HG03097 (cell line): ENCODE results near the gene PTCHD1.

ENCODE experiments used
- ATAC-seq: cut with Tn5 transposase; IDR thresholded peaks from one replicate; pipeline ENCODE4 v1.9.1; 2021; ENCODE audit not compliant: unreplicated experiment, low FRiP score

PTCHD1 gene

DNA sequence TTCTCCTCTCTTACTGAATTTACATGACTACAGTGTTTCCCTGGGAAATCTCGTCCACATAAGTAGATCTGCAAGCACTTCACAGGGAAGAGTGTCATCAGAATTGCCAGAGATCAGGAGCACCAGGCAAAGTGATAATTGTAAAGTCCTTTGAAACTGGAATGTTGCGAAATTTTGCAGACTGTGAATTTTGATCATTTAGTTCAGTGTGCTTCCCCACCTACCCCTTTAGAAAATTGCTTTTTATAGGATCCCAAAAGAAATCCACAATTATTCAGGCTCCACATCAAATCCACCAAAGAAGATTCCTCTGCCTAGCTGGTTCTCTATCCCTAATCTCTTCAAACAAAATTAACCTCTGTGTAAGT, 10.2 kb downstream of the PTCHD1 start:
- no peak for ATAC-seq

DNA sequence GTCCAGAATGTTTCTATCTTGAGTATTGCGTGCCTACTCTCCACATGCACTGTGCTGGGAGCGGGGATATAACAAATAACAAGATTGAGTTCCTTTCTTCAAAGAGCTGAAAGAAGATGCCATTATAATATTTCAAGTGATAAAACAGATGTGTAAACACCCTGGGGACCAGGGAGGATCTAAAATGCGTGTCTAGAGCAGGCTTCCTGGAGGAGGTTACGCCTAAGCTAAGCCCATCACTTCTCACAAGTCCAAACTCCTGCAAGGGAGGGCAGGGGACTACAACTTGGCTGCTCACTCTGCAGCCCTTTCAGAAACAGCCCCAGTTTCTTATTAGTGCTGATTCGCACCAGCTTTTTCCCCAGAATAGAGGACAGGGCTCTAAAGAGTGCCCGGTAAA, 21.5 kb downstream of the PTCHD1 start:
- ATAC-seq = no peak

DNA sequence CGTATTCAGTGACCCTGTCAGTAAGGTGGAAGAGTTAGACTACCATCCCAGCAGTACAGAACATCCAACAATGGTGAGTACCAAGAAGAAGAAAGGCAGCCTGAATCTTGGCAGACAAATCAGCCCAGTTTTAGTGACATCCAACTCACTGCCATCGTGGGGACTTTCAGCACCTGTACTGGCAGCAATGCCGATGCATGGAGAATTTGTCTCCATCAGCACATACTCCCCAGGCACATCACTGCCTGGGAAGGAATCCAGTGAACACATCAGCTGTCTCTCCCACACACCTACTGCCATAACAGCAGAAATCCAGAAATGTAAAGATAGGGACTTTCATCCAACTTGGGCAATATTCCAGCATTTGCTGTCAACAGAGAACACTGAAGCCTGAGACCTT, 29.8 kb downstream of the PTCHD1 start:
- no peak for ATAC-seq

DNA sequence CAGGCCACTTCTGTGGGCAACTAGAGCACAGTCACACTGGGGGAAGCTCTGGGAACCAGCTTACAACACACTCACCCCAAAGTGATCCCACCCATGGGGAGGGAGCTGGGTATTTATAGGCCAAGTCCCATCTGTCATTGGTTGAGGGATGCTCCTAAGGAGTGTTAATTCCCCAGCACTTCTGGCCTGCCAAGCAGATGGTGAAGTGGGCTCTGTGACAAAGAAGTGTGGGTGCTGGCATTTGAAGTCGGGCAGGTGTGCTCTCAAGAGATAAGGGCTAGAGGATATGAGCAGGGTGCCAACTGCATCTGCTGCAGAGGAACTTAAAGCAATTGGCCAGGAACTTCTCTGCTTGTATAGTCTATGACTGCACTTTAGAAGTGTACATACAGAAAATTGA, 30.9 kb downstream of the PTCHD1 start:
- ATAC-seq = no peak

DNA sequence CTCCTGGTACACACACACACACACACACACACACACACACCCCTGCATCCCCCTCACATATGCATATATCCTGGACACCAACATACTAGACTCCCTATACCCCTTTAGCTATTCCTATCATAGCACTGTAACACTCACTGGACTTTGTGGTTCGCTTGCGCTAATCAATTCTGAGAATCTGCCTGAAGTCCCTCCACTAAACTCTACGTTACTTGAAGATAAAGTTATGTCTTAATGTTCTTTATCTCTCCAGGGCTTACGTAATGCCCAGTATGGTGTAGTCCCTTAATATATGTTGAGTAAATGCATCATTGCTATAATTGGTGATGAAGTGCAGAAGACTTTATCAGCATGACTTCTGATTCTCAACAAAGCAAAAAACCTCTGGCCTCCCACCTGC, 32.3 kb downstream of the PTCHD1 start:
- no peak for ATAC-seq

DNA sequence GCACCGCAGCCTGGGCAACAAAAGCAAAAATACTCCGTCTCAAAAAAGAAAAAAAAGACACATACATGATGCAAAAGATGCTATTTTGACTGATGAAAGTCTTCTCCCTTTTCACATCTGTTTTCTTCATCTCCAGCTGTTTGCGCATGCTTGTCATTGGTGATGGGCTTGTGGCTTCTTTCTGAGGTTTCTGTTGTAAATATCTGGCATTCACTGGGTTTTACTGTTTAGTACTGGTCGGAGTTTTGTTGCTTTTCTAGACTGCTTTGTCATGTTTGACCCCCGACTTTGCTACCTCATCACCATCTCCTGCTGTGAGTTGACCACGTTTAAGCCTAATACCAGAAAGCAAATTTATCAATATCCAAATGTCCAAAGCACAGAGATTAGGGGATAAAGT, 34.4 kb downstream of the PTCHD1 start:
- no peak for ATAC-seq

DNA sequence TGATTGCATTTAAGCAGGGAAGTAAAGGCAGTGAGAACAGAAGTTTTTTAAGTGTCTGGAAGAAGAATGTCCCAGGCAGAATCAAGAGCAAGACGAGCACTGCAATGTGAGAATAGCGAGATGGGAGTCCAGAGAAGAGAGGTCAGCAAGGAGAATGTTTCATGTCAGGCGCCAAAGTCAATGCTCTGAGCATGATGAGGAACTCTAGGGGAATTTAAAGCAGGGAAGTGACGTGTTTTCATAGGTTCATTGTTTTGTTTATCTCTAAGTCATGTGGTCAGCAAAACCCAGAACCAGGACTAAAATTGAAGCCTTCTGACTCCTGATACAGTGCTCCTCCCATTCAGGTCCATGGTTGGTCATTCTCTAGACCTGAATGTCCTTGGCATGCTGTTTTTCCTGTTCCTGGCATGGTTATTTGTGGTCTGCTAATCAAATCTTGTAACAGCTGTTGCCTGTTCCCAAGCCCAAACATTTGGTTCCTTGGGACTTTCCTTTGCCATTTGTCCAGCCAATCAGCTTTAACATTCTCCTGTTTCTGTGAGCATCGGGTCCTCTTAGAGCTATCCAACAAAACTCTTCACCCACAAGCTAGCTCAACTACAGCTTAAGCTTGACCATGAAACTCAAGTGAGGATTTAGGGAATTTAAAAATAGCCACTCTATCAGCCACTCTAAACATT, 37.7 kb downstream of the PTCHD1 start:
- no peak for ATAC-seq

DNA sequence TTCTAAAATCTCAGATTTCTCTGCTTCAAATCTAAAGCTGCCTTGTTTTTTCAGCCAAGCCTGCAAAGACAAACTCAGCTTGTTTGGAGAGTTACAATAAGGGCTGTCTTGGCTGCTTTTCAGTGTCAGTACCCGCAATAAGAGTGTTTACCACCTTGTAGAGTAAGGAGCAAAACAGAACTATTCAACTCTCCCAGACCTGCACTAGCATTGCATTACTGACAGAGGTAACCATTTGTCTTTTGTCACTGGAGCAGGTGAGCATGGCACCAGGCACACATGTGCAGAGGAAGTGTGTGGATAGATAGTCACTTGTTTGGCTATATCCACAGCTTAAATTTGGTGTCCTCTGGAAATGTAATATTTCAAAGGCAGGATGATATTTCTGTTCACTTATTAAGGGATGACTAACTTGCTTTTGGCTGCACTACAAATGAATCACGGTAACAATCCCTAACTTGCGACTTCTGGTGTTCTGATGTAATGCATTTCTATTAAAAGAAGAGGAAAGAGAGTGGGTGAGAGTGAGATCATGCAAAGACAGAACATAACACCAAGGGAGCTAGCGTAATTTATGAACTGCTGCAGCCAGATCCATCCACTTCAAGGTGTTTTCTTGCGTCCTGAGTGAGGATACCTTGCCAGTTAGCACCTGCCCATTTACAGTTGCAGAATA, 38.6 kb downstream of the PTCHD1 start:
- ATAC-seq = no peak

DNA sequence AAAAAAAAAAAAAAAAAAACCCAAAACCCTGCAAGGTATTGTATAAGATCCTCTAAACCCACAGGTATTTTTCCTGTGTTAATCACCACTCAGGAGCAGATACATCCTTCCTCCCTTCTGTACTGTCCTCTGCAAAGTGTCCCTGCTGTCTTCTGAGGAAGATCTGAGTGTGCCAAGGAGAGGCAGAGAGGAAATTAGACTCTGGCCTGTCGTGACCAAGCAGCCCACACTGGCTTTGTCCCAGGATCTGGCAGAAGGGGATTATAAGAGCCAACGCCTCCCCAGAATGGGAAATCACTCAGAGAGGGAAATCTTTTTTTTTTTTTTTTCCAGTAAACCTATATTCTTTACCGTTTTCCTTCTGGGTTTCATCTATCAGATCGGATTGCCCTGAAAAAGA, 39.6 kb downstream of the PTCHD1 start:
- ATAC-seq = no peak

DNA sequence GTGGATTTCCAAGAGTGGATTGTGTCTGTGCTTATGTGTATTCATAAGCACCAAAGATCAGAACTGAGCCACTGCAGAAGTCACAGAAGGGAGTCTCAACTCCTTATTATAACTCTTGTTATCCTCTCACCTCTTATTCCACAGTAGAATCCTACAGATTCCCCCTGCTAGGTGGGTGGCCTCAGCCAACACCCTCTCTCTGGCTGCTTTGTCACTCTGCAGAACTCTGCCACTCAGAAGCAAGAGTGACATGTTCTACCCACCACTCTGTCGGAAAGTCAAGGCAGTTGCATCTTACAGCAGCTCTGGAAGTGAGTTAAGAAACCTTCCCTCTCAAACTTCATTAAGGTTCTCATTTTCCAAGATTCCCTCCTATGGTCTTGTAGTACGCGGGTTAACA, 41.9 kb downstream of the PTCHD1 start:
- no peak for ATAC-seq

DNA sequence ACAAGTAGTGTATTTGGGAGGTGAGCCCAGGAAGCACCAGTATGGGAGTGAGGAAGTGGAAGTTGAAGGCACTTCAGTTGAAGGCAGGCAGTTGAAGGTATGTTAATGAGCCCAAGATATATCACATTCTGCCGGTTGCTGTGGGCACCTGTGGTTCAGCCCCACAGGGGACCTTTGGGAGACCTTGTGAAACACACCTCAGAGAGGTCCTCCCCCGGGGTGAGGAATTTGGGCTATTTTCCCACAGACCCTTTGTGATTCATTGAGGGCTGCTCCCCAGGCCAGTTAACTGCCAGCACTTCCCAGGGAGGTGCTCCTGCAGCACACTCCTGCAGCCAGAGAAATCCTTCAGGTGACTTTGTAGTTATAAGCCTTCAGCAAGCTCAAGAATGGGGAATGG, 45.9 kb downstream of the PTCHD1 start:
- no peak for ATAC-seq

DNA sequence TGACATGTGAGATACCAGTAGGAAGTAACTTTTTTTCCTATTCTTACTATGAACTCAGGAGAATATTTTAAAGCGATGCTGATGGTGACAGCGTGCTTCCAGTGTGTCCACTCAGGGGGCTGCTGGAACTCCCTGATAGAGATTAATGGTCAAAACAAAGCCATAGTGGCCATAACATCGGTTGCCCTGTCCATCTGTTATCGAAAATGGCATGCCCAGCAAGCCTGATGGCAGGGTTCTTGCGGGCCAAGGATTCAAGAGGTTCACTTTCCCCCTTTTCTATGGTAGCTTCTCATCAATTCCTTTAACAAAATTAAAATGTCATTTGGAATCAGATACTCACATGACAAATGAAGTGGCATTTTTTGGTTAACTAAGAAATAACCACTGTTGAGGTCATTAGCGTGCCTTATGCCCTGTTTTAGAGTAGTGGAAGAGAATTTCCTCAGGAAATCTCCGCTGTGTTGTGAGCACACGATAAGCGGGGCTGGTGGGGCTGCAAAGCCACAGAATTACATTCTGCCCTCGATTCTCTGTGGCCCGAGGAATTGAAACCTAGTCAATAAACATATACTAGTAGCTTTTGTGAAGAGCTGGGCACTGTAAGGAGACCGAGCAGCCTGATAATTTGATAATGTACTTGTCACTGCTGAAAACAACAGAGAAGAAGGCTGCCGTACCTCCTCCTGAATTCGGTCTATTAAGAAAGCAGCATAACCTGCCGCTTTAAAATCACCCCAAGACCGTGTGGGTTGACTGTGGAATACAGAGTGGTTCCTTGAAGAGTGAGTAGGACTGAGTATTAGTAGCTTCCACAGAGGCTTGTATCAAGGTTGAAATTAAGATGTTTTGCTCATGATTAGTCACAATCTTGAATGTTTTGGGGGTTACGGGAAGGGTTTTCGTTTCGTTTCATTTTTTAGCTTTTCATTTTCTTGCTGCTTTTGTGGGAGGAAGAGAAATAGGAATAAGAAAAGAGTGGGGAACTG, 46.7 kb downstream of the PTCHD1 start:
- ATAC-seq = no peak

DNA sequence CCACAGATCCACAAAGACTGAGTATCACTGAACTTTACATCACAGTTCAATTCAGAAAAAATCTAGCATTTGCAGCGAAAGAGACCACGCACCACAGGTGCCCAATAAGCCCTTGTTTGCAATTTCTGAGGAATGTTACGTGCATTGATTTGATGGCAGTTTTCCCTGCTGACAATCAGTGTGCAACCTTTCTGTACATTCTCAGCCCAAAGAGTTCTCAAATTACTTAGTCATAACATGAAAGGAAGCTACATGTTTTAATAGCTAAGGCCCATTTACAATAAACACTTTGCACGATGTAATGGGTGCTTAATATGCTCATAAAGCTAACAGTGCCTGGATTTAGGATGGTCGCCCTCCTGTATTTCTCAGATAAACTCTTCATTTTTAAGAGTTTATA, 47.9 kb downstream of the PTCHD1 start:
- no peak for ATAC-seq

DNA sequence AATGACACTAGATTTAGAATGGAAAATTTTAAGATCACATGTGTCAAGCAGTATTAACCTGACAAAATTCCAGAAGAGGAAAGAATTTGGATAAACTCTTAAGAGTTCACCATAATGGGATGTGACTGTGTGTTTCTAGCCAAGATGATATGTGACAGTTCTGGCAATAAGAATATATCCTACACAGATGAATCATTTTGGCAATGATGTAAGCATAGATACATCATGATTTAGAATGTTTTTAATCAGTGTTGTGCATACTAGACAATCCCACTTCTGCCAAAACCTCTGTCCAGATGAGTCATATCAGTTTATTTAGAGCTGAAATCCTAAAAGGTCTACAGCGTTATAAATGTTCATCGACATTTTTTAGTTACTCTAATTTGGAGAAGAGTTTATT, 48.8 kb downstream of the PTCHD1 start:
- no peak for ATAC-seq

DNA sequence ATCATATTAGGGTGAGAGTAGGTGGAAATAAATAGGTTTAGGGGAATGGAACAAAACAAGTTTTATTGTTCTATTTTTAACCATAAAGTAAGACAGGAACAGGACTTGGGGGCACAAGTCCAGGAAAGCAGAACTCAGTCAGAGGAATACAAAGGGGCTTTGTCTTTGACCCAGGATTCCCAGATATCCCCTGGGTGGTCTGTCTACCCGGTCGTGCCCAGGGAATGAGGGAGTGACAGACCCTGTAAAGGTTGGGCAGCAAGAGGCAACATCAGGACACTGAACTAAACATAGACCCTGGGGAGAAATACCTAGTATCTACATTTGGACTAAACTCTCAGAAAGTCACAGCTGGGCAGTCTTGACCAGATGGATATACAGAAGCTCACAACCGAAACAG, 50.6 kb downstream of the PTCHD1 start:
- ATAC-seq = no peak

DNA sequence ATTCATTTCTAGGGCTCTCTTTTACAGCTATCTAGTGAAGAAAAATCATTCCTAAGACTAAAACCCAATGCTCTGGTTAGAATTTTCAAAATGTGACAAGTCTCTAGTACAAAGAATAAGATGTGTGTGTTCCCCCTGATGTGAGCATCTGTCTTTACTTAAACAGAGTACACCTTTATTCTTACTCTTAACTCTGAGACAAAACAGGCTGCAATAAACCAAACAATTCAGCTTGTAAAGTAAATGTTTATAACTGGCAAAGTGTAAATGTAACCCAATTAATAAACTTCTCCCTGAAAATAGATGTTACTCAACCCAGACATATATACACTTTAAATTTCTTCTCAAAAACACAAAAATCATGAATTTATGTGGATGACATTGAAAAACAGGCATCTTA, 51.6 kb downstream of the PTCHD1 start:
- no peak for ATAC-seq

DNA sequence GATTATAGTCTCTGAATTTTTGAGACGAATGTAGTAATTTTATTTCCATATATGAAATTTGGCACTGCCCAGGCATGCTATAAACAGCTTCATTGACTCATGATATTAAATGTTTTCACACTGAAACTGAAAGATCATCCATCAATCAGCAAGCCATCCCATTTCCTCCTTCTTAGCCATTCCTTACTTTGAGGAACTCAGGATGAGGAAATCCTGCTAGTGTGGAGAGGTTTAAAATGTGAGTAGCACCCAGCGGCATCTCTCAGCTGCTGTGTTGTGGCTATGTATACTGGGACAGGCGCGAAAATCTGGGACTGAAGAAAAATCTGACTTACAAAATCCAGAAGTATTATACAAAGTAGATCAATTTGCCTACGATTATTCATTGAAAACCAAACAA, 52.1 kb downstream of the PTCHD1 start:
- ATAC-seq = no peak

DNA sequence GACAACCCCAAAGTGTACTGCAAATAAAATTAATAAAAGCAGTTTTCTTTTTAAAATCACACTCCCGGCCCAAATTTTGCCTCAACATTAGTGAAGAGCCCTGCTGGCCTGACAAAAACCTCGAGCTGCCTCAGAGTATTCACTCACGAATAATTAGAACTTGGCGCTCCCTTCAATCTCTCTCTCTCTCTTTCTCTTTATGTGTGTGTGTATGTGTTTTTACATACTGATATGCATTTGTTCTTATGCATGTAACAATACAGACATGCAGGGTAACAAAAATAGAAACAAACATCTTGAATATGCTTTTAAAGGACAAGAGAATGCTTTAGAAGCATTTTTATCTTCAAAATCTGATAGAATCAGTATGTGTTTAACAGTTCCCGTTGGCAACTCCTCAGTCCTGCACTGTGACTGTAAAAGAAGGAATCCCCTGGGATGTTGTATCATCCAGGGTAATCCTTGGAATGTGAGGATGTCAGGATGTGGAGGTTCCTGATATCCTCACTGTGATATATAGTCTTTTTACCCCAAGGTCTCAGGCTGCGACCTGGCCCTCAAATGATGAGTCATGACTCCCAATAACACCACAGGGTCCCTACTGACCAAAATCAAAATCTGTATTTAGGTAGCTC, 53.0 kb downstream of the PTCHD1 start:
- ATAC-seq = no peak

DNA sequence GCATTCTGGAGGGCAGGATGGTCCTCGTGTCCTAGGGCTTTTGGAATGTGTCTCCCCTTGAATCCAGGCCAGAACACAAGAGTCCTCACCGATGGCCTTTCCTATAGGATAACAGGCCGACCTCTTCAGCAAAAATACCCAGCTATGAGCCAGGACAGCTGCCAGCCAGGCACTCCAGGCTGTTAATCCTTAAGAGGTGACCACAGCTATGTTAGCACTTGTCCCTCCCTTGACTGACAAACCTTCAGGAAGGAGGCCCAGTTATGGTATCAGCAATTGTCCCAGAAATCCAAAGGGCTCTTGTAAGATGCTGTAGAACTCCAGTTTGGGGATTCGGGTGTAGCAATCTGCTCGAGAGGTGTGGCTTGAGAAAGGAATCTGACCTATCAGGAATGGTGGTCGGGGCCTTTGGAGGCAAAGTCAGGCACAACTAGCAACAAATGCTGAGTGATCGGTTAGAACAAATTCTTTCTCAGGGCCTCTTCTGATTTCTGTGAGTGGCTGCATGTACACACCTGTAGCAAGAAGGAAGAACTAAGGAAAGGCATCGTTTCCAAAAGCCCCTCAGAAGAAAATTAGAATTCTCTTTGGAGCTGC, 54.6 kb downstream of the PTCHD1 start:
- no peak for ATAC-seq

DNA sequence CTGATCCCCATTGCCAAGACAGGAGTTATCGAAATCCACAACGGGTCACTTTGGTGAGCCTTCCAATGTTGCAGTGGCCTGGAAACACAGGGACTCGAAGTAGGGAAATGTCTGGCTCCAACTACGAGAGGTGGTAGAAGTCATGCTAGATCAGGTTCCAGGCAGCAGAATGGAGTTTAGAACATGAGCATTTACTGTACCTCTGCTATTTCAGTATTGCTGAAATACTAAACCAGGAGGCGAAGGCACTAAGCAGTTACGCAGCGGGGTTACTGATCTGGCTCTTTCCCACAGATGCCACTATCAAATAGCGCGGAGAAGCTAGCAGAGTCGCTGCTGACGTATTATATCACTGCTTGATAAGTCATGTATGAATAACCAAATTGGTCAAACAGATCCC, 56.3 kb downstream of the PTCHD1 start:
- no peak for ATAC-seq

DNA sequence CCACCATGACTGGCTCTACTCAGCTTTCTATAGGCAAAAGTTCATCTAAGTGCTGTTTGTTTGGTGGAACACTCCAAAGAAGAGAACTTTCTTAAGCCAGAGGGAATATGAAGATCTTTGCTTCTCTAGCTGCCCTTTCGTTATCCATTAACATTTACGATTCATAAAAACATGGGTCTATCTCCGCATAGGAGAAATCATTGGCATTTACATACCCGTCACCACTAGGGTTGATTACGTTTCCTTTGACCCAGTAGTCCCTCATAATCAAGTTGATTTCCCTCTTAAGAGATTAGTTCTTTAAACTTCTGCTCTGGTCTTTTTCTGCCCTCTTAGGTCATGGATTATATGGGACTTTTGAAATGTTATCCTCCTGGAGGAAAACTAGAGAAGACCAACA, 57.5 kb downstream of the PTCHD1 start:
- ATAC-seq = no peak
